HepG2 (cell line): ENCODE data around the gene SCN7A. TPM values are rescaled to one million over a fixed set of nuclear protein-coding genes. Genes with fewer than 3 reads are reported as not detected.

ENCODE experiments used
- ADNP ChIP-seq: sonication (generic); formaldehyde crosslinking; IDR thresholded peaks from 2 replicates; pipeline ENCODE4 v1.4.0; 2020; ENCODE audit warnings: missing genetic modification reagents
- AGO2 ChIP-seq: fragments of 200-400 bp; formaldehyde crosslinking; optimal IDR thresholded peaks from 2 replicates; pipeline ENCODE3; 2017; ENCODE audit warnings: mild to moderate bottlenecking, low read depth, low read length, moderate library complexity
- DMAP1 ChIP-seq: IDR thresholded peaks from 2 replicates; pipeline ENCODE4 v1.6.1; 2016
- ERF ChIP-seq: IDR thresholded peaks from 2 replicates; pipeline ENCODE4 v1.6.1; 2018; ENCODE audit warnings: missing biosample characterization, missing genetic modification reagents
- FOSL2 ChIP-seq: sonication (generic); formaldehyde crosslinking; IDR thresholded peaks from 2 replicates; pipeline ENCODE4 v1.4.0; 2020; ENCODE audit warnings: missing genetic modification reagents
- KDM5A ChIP-seq: fragments of 200-600 bp; sonication (generic); IDR thresholded peaks from 2 replicates; pipeline ENCODE4 v1.7.0; 2018; ENCODE audit warnings: antibody characterized with exemption, mild to moderate bottlenecking, low read length, borderline replicate concordance
- PRDM4 ChIP-seq: sonication (generic); formaldehyde crosslinking; IDR thresholded peaks from 2 replicates; pipeline ENCODE4 v1.9.0; 2021; ENCODE audit warnings: missing genetic modification reagents, borderline replicate concordance
- SALL1 ChIP-seq: sonication (generic); formaldehyde crosslinking; IDR thresholded peaks from 2 replicates; pipeline ENCODE4 v1.8.0; 2022; ENCODE audit warnings: mild to moderate bottlenecking, missing genetic modification reagents
- SP5 ChIP-seq: IDR thresholded peaks from 2 replicates; pipeline ENCODE4 v1.6.1; 2016; ENCODE audit warnings: low read depth, borderline replicate concordance
- SRSF4 ChIP-seq: fragments of 200-400 bp; formaldehyde crosslinking; IDR thresholded peaks from one replicate; pipeline ENCODE4 v1.6.1; 2018; ENCODE audit warnings: mild to moderate bottlenecking, low read depth, low read length, moderate library complexity; ENCODE audit not compliant: poor library complexity, severe bottlenecking
- TSC22D2 ChIP-seq: sonication (generic); formaldehyde crosslinking; IDR thresholded peaks from 2 replicates; pipeline ENCODE4 v1.5.1; 2020; ENCODE audit warnings: missing genetic modification reagents, mild to moderate bottlenecking, borderline replicate concordance
- ZFP37 ChIP-seq: sonication (generic); formaldehyde crosslinking; IDR thresholded peaks from 2 replicates; pipeline ENCODE4 v1.4.0; 2020; ENCODE audit warnings: missing genetic modification reagents, borderline replicate concordance
- ZNF101 ChIP-seq: sonication (generic); formaldehyde crosslinking; IDR thresholded peaks from 2 replicates; pipeline ENCODE4 v1.4.0; 2020; ENCODE audit warnings: mild to moderate bottlenecking, low read depth, missing genetic modification reagents, borderline replicate concordance
- ZNF773 ChIP-seq: sonication (generic); formaldehyde crosslinking; IDR thresholded peaks from 2 replicates; pipeline ENCODE4 v1.4.0; 2020; ENCODE audit warnings: missing genetic modification reagents, borderline replicate concordance
- ZNF800 ChIP-seq: sonication (generic); formaldehyde crosslinking; IDR thresholded peaks from 2 replicates; pipeline ENCODE4 v1.4.0; 2020; ENCODE audit warnings: missing genetic modification reagents
- polyA plus RNA-seq, 8 experiments: library from polyadenylated mRNA; depleted of rRNA in 3 of 8; stranded (reverse) in 7 of 8; unstranded in 1 of 8; fragments of >200 nt; fragmentation: Illumina TruSeq in 4 of 8; extraction: Trizol in 4 of 8; gene quantifications; 2 replicates each; pipeline versions ENCODE4 v1.2.1 to v1.2.3, GENCODE V29; 2011 to 2016; ENCODE audit warnings: low read depth in 4 of 8, missing spikeins in 1 of 8, mixed read lengths in 1 of 8; ENCODE audit not compliant: insufficient read depth in 1 of 8
- total RNA-seq, 5 experiments: library from RNA; depleted of rRNA; stranded (reverse); fragments of >200 nt; fragmentation: Illumina TruSeq; extraction: Trizol; gene quantifications; 2 replicates each; pipeline ENCODE4 v1.2.3, GENCODE V29; 2016; ENCODE audit warnings: low read depth in 1 of 5
- TF ChIP-seq, protein P1 (sequence below): sonication (generic); formaldehyde crosslinking; IDR thresholded peaks from 2 replicates; pipeline ENCODE4 v1.8.1; 2023; ENCODE audit warnings: missing genetic modification reagents, mild to moderate bottlenecking, borderline replicate concordance
- TF ChIP-seq, protein P2 (sequence below): sonication (generic); formaldehyde crosslinking; IDR thresholded peaks from 2 replicates; pipeline ENCODE4 v1.4.0; 2020; ENCODE audit warnings: missing genetic modification reagents

SCN7A gene
- total and polyA plus RNA-seq, 2 of the 13 experiments (the other 11 are each of a cell fraction or from before 2014, with no cell fraction given) = 0.01 TPM; not detected in 1

DNA sequence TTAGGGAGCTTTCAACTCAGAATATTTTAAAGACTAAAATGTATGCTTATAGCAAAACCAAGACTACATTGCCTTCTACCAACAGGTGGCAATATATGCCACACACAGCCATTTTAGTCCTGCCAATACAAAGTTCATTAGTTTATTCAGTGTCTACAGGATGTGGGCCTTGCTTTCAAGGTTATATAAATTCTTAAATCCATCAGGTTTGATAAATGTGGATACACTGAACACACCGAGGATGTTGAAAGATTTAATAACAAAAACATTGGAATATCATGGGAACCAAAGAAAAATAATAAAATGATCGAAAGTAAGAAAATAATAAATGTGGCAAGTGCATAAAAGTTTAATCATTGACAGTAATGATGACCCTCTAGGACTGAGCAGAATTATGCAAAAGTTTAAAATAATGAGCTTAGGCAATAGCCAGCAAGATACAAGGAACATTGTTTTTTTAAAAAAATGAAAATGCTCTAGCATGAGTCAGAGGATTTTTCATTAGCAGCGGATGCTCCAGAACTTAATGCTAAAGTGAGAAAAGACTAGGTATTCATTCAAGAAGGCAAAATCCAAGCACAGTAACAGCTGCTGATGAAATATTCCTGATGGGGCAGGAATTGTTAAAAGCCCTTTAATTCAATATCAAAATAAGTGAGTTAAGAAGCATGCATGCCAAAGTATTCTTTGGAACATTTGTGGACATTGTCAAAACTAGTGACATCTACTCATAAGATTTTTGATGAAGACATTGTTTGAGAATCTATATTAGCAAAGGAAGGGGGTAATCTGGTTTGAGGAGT lies 132.5 kb downstream of the SCN7A start (continued):
- TF ChIP-seq SRSF4 = no peak
- no peak for TF ChIP-seq ZNF101 (CRISPR knock-in tag)
- TF ChIP-seq, protein P1, sequence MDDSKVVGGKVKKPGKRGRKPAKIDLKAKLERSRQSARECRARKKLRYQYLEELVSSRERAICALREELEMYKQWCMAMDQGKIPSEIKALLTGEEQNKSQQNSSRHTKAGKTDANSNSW = no peak
- TF ChIP-seq ADNP (CRISPR knock-in tag) = no peak
- peak; percentile 79 for TF ChIP-seq ERF (CRISPR knock-in tag)
- TF ChIP-seq, protein P2, sequence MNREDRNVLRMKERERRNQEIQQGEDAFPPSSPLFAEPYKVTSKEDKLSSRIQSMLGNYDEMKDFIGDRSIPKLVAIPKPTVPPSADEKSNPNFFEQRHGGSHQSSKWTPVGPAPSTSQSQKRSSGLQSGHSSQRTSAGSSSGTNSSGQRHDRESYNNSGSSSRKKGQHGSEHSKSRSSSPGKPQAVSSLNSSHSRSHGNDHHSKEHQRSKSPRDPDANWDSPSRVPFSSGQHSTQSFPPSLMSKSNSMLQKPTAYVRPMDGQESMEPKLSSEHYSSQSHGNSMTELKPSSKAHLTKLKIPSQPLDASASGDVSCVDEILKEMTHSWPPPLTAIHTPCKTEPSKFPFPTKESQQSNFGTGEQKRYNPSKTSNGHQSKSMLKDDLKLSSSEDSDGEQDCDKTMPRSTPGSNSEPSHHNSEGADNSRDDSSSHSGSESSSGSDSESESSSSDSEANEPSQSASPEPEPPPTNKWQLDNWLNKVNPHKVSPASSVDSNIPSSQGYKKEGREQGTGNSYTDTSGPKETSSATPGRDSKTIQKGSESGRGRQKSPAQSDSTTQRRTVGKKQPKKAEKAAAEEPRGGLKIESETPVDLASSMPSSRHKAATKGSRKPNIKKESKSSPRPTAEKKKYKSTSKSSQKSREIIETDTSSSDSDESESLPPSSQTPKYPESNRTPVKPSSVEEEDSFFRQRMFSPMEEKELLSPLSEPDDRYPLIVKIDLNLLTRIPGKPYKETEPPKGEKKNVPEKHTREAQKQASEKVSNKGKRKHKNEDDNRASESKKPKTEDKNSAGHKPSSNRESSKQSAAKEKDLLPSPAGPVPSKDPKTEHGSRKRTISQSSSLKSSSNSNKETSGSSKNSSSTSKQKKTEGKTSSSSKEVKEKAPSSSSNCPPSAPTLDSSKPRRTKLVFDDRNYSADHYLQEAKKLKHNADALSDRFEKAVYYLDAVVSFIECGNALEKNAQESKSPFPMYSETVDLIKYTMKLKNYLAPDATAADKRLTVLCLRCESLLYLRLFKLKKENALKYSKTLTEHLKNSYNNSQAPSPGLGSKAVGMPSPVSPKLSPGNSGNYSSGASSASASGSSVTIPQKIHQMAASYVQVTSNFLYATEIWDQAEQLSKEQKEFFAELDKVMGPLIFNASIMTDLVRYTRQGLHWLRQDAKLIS (CRISPR knock-in tag) = 0 out of 2 replicates have a peak, but pooled peaks have one; percentile 36
- no peak for TF ChIP-seq ZNF773 (CRISPR knock-in tag)
- no peak for TF ChIP-seq PRDM4 (CRISPR knock-in tag)
- 0 out of 2 replicates have a peak, but pooled peaks have one; percentile 43 for TF ChIP-seq TSC22D2 (CRISPR knock-in tag)
- TF ChIP-seq FOSL2 (CRISPR knock-in tag) = no peak
- no peak for TF ChIP-seq AGO2
- TF ChIP-seq SP5 = no peak
- TF ChIP-seq ZNF800 (CRISPR knock-in tag) = no peak
- TF ChIP-seq SALL1 = no peak
- no peak for TF ChIP-seq ZFP37 (CRISPR knock-in tag)
- peak; percentile 36; the same call in 1 of the 2 replicates for TF ChIP-seq KDM5A
- 0 out of 2 replicates have a peak, but pooled peaks have one; percentile 32 for TF ChIP-seq DMAP1 (CRISPR knock-in tag)
